UCSD-AML1 (cell line): ENCODE results near the gene CHD6.
"Not testable (repeated sequence)": the region's sequence is repeated elsewhere in the genome, so short reads cannot be mapped to it uniquely, and the experiment has no call there.

Source experiments
- DNase-seq: peaks from one replicate; lab custom pipeline; 2025; ENCODE audit not compliant: unreplicated experiment; lab: John Stamatoyannopoulos, UW

CHD6 gene

DNA sequence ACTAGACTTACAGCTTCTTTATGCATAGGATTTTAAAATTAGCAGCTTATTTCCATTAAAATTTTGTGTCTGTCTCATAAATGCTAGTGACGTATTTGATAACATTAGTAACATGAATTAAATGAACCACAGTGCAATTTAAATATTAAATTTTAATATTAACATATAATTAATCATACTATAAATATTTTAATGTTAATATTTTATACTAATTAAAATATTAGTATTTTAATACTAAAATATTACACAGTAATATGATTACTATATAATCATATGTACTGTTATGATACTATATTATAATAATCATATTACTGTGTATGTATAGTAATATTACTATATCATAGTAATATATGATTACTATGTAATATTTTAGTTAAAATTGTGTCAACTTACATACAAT lies 73.7 kb downstream of the CHD6 start:
- DNase-seq, result no peak

DNA sequence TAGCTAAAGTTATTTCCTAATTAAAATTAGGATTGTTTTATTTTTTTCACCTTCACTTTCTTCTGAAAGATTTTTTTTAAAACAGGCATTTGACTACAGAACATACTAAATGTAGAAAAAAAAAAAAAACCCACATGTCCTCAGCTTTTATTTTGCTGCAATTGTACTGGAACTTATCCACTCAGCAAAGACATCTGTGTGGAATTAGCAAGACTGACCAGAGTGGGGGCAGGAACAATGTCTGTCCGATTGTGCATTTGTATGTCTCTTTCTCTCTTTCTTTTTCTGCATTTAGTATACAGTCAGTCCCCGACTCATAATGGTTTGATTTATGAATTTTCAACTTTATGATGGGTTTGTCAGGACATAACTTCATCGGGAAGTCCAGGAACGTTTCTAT lies 77.3 kb downstream of the CHD6 start:
- DNase-seq, result no peak

GRCh38 chr20:41540459-41540858 lies 77.7 kb downstream of the CHD6 start:
- no peak for DNase-seq

- DNase-seq, result no peak
Measured at GRCh38 chr20:41538810-41539596, 79.2 kb downstream of the CHD6 start.

- DNase-seq, result no peak
Measured at GRCh38 chr20:41537865-41538264, 80.3 kb downstream of the CHD6 start.

GRCh38 chr20:41535551-41535950 lies 82.6 kb downstream of the CHD6 start:
- DNase-seq, result not testable (repeated sequence)

DNA sequence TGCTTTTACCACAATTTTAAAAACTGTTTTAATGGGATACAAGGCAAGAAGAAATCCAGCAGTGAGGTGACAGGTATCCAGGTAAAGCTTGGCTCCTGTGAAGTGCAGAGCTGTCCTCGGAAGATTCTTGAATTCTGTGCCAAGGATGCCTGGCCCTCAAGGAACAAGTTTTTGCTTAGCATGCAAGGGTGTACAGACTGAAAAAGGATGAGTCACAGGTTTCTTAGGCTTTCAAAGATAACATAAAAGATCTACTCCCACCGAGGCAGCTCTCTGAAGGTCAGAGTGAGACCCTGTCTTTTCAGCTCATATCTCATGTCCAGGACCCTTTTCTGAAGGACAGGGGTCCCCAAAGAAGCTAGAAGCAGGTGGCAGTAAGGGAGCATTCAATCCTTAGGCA lies 83.3 kb downstream of the CHD6 start:
- DNase-seq, result no peak

DNA sequence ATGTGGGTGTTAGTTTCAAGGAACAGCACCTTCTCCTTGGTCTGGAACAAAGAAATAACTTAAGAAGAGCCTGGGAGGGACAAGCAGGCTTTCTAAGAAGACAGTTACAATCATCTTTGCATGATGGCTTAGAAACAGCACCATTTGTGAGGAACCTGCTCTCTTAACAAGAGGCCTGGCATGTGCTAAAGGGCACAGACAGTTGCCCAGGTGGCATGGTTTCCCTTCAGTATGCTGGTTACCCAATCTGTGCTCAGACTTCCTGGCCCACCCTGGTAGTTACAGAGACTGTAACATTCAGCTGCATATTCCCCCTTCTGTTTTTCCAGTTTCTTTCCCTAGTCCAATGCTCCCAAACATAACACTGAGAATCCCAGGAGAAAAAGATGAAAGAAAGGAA lies 84.0 kb downstream of the CHD6 start:
- DNase-seq, result no peak

DNA sequence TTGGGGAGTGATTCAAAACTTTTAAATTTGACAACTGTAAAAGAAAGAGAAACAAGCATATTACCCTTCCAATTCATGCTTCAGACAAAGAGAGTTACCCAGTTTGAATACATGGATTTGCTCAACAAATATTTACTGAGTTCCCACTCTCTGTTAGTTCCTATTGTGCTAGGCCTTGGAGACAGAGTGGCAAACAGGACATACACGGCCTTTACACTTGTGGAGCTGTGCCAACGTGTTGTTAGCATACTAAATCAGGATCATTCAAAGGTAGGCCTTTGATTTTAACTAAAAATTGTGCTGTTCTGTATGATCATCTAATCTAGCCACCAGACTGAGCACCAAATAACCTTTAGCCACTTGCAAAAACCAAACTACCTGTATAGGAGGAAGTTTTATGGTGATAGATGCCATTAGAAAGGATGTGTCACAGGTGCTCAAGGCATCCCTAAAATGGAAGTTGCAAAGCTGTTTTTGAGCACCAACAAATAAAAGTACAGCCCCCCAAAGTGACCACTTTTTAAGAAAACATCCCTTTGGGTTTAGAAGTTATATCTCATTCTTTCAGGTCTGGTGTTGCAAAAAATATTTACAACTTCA lies 84.5 kb downstream of the CHD6 start:
- DNase-seq, result no peak

DNA sequence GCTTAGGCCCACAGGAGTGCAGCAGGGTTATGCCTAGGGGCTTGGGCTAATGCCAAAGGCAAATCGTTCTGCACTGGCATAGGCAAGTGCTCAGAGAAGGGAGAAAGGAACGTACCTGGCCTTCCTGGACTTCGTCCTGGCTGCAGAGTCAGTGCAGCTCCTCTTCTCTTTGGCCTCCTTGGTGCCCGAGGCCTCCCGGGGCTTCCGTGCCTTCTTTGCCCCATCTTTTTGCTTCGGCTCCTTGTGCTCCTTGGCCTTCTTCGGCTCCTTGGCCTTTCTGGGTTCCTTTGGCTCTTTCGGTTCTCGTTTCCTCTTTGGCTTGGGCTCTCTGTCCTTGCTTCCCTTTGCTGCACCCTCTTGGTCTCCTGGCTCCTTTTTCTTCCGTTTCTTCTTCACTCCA lies 85.2 kb downstream of the CHD6 start:
- no peak for DNase-seq

- DNase-seq, result no peak
Measured at GRCh38 chr20:41531518-41532275, 86.5 kb downstream of the CHD6 start.

GRCh38 chr20:41530923-41531322 lies 87.3 kb downstream of the CHD6 start:
- DNase-seq, result no peak

DNA sequence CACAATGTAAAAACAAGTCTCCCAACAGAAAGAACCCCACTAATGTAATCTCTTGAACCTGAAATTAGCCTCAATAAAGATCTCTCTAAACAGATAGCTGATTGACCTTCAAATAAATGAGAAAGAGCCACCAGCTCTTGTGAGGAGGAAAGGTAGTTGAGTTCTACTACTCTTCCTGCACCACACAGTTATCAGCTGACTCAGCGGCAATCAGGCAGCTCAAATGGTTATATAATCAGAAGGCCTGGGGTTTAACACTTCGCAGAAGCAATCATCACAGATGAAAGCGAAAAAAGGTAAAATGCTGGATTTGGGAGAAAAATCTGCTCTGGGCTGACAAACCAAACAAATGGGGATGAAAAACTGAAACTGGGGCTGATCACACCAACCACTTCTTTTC lies 91.8 kb downstream of the CHD6 start:
- no peak for DNase-seq

- no peak for DNase-seq
Measured at GRCh38 chr20:41524980-41525613, 93.1 kb downstream of the CHD6 start.

GRCh38 chr20:41523857-41524256 lies 94.3 kb downstream of the CHD6 start:
- no peak for DNase-seq

DNA sequence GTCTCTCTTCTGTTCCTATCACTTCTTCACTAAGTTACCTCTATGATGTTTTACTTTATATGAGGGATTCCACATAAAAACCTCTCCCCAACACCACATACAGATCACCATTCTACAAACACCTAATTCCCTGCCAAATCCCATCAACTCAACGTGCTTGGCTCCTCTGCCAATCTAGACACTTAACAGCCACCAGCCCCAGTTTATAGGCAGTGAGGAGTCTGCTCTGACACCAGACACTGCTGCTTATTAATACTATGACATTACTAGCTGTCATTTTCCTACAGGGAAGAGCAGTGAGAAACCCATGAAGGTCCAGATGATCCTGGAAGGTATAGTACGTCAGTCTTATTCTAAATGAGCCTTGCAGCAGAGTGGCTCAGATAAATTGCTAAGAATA lies 104.3 kb downstream of the CHD6 start:
- no peak for DNase-seq

GRCh38 chr20:41512624-41513023 lies 105.6 kb downstream of the CHD6 start:
- no peak for DNase-seq

DNA sequence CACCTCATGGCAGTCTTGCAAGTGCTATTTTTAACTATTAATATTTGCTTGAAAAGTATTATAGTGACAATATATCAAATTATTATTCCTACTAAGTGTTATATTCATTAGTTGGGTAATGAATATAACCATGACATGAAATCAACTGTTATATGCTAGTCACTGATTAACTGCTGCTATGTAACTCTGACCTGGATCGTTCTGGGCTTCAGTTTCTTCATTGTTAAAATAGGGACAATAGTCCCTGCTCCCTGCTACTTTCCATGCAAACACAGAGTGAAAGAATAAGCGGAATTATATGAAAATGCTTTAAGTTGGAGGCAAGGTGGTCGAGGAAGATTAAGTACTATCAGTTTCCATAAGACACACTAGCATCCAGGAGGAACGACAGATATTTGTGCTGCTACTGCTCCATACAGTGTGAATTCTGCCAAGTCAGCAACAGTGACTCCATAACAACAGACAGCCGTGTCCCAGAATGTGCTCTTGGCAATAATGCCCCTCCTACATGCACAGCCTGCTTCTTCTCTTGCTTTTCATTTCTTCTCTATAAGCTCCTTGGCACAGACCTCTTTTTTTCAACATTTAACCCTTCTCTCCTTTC lies 107.2 kb downstream of the CHD6 start:
- no peak for DNase-seq

- no peak for DNase-seq
Measured at GRCh38 chr20:41510224-41510623, 108.0 kb downstream of the CHD6 start.

GRCh38 chr20:41509316-41510200 lies 108.6 kb downstream of the CHD6 start:
- no peak for DNase-seq
